Spleen (tissue), 7 donors: ENCODE measurements around the gene XBP1.

ENCODE experiments used
- CTCF ChIP-seq, 11 experiments: fragments of 200-600 bp in 7 of 11; fragments of 450-650 bp in 4 of 11; sonication (generic) in 4 of 11; IDR thresholded peaks in 8 of 11; conservative IDR thresholded peaks in 3 of 11; 1 replicate in 7 of 11; 2 replicates in 4 of 11; pipeline versions ENCODE4 v1.4.0 to v1.8.0; 2016 to 2021; ENCODE audit warnings: antibody characterized with exemption in 11 of 11, inconsistent platforms in 4 of 11, mild to moderate bottlenecking in 1 of 11
- POLR2A ChIP-seq, 3 donors: fragments of 450-650 bp; IDR thresholded peaks; one replicate each; pipeline ENCODE4 v1.5.1; 2017; ENCODE audit warnings: antibody characterized with exemption in 3 of 3, mild to moderate bottlenecking in 1 of 3
- donor health status: DM: no; HTN: no; CAD: no; lungs with moderate emphysema.
- donor health status: DM: no; HTN: no; CAD: no.
- donor health status: DM: no; HTN: no; CAD: no.

- TF ChIP-seq CTCF (IDR thresholded peaks at IDR 0.05 in 8 of 11, conservative IDR thresholded peaks at IDR 0.05 in 3 of 11), result no peak
- no peak for TF ChIP-seq POLR2A (IDR thresholded peaks at IDR 0.05)
These were observed 19.1 kb upstream of the XBP1 start for GRCh38 chr22:28819253-28820096.
